ENCODE measurements around the gene MAPK9.

Gene MAPK9

DNA sequence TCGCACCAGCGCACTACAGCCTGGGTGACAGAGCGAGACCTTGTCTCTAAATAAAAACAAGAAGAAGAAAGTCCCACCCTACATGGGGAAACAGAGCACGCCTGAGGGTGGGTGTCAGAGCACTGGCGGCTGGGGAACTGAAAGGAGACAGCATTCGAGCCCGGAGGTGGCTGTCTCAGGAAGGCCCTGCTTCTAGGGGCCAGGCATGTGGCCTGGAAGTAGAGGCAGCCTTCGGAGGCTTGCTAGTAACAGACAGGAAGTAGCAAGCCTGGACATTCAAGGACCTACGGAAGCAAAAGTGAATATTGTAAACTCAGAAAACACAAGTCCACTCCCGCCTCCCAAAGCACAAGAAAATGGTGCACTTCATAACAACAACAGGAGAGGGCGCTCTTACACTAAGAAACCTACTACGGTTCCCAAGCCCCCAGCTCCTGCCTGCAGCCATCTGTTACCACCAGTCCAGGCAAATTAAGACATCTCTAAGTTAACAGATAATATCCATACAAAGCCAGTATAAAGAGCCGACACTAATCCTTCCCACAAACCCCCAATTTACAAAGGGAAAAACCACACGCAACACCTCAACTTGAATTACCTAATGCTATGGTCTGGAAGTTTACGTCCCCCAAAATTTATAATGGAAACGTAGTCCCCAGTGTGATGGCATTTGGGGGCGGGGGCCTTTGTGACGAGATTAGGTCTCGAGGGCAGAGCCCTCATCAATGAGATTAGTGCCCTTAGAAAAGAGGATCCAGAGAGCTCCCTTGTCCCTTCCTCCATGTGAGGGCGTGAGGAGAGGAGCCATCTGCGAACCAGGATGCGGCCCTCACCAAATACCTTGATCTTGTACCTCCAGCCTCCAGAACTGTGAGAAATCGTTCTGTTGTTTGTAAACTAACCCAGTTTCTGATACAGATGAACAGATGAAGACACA is 90.6 kb downstream of the MAPK9 start:
- DNase-seq: no peak

DNA sequence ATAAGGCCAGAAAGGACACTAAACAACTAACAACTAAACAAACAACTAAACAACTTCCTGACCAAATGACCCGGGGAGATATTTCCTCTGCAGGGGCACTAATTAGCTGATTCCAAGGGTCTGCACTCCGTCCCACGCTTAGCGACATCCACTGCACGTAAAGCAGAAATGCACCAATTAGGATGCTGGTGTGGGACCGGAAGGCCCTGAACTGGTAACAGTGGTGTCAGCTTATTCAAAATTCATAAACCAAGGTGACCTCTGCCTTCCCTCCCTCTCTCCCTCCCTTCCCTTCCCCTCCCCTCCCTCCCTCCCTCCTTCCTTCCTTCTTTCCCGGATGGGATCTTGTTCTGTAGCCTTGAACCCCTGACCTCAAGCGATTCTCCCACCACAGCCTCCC is 92.5 kb downstream of the MAPK9 start:
- DNase-seq: no peak

DNA sequence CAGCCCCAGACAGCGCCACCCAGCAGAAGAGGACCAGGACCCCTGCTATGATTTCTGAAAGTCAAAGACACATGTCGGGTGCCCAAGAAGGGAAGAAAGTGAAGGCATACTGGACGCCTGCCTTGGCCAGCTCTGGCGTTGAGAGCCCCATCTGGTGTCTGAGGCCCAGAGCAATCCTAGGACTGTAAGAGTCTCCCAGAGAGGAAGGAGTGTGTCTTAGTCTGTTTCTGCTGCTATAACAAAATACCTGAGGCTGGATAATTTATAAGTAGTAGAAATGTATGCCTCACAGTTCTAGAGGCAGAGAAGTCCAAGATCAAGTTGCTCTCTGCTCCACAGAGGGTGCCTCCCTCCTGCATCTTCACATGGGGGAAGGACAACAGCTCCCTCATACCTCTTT is 93.7 kb downstream of the MAPK9 start:
- no peak for DNase-seq

DNA sequence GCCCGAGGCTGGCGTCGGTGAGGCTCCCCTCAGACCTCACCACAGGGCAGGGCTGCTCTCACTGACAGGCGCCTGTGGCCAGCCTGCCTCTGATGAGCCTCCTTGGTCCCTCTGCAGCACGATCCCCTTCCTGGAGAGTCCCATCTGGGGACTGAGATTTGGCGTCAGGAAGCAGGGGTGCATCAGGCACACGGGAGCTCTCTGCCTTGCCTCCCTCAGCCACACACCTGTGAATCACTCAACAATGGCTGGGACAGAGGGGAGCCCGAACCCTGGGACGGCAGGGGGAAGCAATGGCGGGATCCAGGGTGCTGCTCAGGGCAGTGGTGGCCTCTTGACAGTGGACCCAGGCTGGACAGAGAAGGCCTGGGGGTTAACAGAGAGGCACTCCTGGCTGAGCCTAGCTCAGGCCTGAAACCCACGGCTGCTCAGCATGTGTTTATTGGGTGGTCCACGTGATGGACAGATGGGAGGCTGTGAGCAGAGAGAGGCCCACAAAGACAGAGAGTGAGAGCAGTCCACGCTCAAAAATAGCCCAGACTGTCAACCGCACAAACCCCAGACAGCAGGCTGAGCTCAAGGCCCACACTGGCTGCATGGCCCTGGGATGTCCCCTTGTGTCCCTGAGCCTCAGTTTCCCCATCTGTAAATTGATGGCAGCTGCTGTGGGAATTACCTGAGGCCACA is 94.7 kb downstream of the MAPK9 start:
- DNase-seq: no peak

DNA sequence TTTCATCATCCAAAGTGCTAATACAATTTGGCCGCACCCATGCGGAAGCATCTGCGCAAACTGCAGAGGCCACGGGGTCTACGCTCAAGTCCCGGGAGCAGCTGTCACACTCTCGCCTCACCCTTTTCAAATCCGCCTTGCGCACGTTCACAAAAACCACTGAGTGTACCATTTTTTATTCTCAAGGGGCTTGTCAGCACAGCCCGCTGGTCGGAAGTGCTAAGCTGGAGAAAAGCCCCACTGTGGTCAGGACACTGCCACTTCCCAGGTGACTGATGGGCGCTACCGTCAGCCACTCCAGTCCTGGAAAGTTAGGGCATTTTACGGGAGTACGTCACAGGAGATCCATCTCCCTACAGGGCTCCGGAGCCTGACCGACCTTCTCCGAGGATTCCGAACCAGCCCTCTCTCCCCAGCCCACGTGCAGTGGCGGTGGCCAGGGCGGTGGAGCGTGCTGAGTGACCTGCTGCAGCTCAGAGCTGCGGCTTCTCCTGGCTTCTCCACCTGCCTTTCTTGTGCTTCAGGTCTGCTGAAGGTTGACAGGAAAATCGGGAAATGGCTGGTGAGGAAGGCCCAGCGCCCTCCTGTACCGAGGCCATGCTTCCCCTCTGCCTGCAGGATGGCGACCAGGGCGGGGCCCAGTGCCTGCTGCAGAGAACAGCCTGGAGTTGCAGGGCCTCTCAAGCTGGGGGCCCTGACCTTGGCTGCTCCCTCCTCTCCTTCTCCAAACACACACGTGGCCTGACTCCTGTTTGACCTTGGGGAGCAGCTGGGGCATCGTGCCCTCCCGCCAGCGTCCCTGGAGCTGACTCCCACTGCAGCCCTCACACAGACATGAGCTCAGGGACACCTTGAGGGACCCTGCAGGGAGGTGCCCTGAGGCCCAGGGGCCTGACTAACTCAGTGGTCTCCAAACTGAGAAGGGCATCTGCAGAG is 97.2 kb downstream of the MAPK9 start:
- no peak for DNase-seq

DNA sequence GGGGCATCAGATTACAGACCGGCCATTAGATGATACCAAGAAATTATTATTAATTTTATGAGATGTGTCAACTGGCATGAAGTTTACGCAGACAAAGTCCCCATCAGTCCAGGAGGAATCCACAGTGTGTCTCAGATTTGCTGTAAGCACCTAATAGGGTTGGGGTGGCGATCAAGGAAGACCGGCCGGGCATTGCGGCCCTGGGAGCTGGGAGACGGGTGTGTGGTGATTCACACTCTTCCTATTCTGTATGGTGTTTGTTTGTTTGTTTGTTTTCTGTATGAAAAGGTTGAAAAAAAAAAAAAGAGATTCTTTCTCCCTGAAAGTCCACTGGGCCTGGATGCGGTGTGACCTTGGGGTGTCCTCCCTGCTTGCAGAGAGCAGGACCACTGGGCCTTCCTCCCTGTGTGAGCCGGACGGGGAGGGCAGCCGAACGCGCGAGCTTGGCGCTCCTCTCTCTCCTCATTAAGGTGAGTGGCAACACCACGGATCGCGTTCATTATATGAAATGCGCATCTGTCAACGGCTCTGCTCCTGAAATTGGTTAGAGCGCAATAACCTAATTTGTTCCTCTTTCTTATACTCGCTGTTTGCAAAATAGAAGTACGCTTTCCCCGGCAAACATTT is 98.0 kb downstream of the MAPK9 start:
- DNase-seq: no peak

DNA sequence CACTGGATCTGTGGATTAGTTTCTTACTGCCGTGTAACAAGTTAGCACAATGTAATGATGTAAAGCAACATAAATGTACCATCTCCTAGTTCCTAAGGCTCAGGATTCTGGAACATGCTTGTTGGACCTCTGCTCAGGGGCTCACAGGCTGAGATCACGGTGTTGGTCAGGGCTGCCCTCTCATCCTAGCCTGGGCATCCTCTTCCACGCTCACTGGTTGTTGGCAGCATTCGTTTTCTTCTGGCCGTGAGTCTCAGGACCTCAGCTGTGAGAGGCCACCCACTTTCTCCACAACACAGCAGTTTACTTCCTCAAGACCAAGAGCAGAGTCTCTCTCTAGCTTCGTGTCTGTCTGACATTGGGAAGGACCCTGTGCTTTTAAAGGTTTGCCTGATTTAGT is 100.2 kb downstream of the MAPK9 start:
- DNase-seq: no peak

DNA sequence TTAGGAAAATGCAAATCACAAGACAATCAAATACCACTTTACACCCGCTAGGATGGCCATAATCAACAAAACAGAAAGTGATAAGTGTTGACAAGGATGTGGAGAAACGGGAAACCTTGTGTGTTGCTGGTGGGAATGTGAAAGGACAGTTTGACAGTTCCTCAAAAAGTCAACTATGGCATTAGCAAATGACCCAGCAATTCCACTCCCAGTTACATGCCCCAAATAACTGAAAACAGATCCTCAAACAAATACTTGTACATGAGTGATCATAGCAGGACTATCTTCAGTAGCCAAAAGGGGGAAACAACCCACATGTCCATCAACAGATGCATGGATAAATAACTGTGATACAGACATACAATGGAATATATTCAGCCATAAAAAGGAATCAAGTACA is 104.1 kb downstream of the MAPK9 start:
- no peak for DNase-seq
